Embryonic facial prominence (tissue), 1 donor: ENCODE data around the gene CELF2.
"Not testable (repeated sequence)": the region's sequence is repeated elsewhere in the genome, so short reads cannot be mapped to it uniquely, and the experiment has no call there.

ENCODE experiments used
- DNase-seq: peaks from one replicate; pipeline ENCODE4 v3.0.0-alpha.2; 2016; ENCODE audit errors: extremely low spot score

Gene CELF2

GRCh38 chr10:11017570-11018431 is at the start of gene CELF2:
Gene CELF2 (plus strand): TSS chr10:11017872. CDS start chr10:11018090, 218 bp downstream.
- DNase-seq = no peak

GRCh38 chr10:10968257-10968588 is 49.4 kb upstream of the CELF2 start:
- DNase-seq = no peak

- no peak for DNase-seq
Observed at GRCh38 chr10:10973310-10973709, 44.4 kb upstream of the CELF2 start.

- DNase-seq = no peak
Observed at GRCh38 chr10:10975647-10976046, 42.0 kb upstream of the CELF2 start.

- DNase-seq = no peak
Observed at GRCh38 chr10:10976652-10977051, 41.0 kb upstream of the CELF2 start.

GRCh38 chr10:10977226-10977956 is 40.3 kb upstream of the CELF2 start:
- no peak for DNase-seq

- no peak for DNase-seq
Observed at GRCh38 chr10:10977978-10978377, 39.7 kb upstream of the CELF2 start.

- no peak for DNase-seq
Observed at GRCh38 chr10:10985361-10985760, 32.3 kb upstream of the CELF2 start.

GRCh38 chr10:10986606-10987005 is 31.1 kb upstream of the CELF2 start:
- no peak for DNase-seq

GRCh38 chr10:10987111-10987510 is 30.6 kb upstream of the CELF2 start:
- no peak for DNase-seq

GRCh38 chr10:10989669-10990068 is 28.0 kb upstream of the CELF2 start:
- DNase-seq = no peak

- DNase-seq = no peak
Observed at GRCh38 chr10:10991144-10991543, 26.5 kb upstream of the CELF2 start.

GRCh38 chr10:10992072-10992471 is 25.6 kb upstream of the CELF2 start:
- no peak for DNase-seq

- DNase-seq = no peak
Observed at GRCh38 chr10:10992961-10993714, 24.5 kb upstream of the CELF2 start.

GRCh38 chr10:10993785-10994184 is 23.9 kb upstream of the CELF2 start:
- no peak for DNase-seq

GRCh38 chr10:10994360-10994759 is 23.3 kb upstream of the CELF2 start:
- no peak for DNase-seq

GRCh38 chr10:10995120-10995519 is 22.6 kb upstream of the CELF2 start:
- no peak for DNase-seq

GRCh38 chr10:10996966-10997620 is 20.6 kb upstream of the CELF2 start:
- DNase-seq = no peak

- DNase-seq = not testable (repeated sequence)
Observed at GRCh38 chr10:10999501-10999900, 18.2 kb upstream of the CELF2 start.

GRCh38 chr10:11002485-11002884 is 15.2 kb upstream of the CELF2 start:
- DNase-seq = no peak

- no peak for DNase-seq
Observed at GRCh38 chr10:11002916-11003315, 14.8 kb upstream of the CELF2 start.

- DNase-seq = no peak
Observed at GRCh38 chr10:11003679-11004078, 14.0 kb upstream of the CELF2 start.
